ENCODE measurements around the gene MARCO.
"Not testable (repeated sequence)": the region's sequence is repeated elsewhere in the genome, so short reads cannot be mapped to it uniquely, and the experiment has no call there.

The MARCO gene

GRCh38 chr2:118975133-118975532 lies 33.1 kb downstream of the MARCO start:
- no peak for DNase-seq

GRCh38 chr2:118978064-118978463 lies 36.1 kb downstream of the MARCO start:
- DNase-seq, result no peak

GRCh38 chr2:118979152-118979861 lies 37.3 kb downstream of the MARCO start:
- no peak for DNase-seq

DNA sequence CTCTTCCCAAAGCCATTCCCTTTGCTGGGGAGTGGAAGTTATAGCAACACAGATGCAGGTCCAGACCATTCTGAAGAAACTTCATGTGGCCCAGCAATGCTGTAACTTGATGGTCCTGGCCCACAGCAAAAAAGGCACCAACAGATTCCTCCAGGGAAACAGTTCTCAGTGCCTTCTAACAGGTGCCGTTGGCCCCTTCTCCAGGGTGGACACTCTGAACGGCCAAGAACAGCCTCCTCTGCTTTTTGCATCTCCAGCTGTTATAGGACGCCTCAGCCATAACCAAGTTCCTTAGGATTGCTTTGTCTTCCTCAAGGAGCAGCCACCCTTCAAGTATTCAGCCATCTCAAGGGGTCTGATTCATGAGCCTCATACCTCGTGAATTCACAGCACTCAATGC lies 38.0 kb downstream of the MARCO start:
- DNase-seq, result no peak

DNA sequence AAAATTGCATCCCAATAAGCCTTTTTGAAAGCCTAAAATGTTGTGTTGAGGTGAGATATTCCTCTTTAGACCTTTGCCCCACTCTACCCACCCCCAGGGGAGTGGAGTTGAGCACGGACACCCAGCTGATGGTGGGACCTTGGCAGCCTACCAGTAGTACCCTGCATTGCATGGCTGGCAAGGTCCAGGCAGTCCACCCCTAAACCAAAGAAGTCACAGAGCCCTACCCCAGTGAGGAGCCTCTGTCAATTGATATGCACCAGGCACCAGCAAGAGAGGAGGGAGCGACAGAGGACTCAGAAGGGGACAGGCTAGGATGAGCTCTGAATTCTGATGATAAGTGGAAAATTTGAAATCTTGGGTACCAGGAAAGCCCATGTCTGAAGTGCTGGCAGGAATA lies 38.6 kb downstream of the MARCO start:
- no peak for DNase-seq

- DNase-seq, result no peak
These were observed 39.6 kb downstream of the MARCO start for GRCh38 chr2:118981632-118982031.

DNA sequence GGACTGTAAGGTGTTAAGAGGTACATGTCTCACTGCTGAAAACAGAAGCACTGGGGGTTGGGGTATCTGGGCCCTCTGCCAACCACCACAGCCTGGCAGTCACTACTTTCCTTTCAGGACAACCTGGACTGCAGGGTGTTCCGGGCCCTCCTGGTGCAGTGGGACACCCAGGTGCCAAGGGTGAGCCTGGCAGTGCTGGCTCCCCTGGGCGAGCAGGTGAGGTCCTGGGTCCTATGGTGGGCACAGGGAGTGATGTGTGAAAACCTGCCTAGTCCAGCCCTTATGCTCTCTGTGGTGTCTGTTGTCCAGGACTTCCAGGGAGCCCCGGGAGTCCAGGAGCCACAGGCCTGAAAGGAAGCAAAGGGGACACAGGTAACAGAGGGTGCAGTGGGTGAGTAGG lies 40.0 kb downstream of the MARCO start:
- DNase-seq, result no peak

DNA sequence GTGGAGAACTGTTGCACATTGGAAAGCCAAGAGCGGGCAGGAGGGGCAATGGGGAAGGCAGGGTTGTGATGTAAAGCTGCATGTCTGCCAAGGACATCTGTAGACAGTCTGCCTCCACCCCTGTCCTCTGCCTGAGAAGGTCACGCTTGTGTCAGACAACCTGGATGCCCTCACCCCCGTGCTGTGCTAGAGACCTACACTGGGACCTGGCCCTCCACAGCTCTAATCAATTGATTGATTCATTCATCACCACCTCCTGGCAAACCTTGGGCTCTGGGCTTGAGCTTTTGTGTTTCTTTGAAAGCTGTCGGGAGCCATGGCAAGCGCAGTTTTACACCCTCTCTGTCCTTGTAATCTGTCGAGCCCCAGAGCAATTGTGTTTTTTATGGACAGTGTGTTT lies 41.1 kb downstream of the MARCO start:
- DNase-seq, result no peak

GRCh38 chr2:118983915-118984314 lies 41.9 kb downstream of the MARCO start:
- no peak for DNase-seq

- DNase-seq, result no peak
These were observed 44.7 kb downstream of the MARCO start for GRCh38 chr2:118986738-118987137.

DNA sequence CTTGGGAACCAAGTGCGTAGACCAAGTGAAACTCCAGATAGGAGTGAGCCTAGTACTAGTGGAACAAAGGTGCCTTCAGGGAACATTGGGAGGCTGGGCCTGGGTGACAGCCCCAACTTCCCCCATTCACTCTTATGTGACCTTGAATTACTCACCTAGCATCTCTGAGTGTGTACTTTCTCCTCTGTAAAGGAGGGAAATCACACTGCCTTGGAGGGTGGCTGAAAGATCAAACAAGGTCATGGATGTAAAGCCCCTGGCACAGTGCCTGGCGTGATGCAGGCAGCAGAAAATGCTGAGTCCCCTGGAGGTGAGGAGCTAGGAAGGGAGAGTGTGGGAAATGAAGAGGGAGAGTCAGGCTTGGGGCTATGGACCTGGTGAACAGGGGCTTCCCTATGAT lies 45.9 kb downstream of the MARCO start:
- DNase-seq, result no peak

- no peak for DNase-seq
These were observed 46.7 kb downstream of the MARCO start for GRCh38 chr2:118988706-118989105.

DNA sequence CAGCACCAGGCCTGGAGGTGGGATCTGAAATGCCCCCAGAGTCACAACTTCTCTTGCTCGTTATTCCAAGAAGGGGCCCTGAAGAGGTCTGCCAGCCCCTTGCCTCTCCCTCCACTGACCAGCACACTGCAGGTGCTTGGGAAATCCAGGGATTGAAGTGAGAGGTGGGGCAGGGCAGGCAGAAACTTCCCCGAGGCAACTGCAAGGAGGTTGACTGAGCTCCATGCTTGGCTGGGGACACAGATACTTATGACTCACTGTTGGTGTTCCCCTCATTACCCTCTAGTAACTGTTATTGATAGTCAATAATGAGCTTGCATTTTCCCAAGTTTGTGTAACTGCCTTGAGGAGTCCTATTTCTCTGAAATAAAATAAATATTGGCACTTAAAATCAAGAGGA lies 47.5 kb downstream of the MARCO start:
- no peak for DNase-seq

DNA sequence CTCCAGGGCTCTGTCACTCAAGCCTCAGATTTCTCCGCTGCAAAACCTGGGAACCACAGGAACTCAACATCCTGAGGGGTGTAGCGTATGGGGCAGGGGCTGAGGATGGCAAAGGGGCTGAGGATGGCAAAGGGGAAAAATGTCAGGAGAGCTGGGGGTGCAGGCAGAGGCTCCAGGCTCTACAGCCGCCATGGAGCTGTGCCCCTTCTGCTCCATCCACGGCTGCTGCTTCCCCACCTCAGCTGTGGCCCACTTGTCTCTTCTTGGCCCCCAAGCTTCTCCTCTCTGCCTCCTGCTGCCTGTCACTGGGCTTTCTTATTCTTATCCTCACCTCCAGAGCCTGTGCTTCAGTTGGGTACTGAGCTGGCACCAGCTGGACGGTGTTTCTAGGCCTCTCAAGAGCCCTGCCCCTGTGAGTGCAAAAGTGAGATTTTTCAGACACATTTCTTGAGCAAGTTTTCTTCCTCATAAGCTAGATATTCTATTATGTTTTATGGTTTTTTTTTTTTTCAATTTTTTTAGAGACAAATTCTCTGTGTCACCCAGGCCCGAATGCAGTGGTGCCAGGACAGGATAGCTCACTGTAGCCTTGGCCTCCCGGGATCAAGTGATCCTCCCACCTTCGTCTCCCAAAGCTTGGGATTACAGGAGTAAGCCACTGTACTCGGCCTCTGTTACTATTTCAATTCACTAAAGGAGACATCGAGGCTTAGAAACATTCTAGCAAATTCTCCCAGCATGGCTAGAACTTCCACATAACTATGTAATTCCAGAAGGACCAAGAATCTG lies 49.0 kb downstream of the MARCO start:
- DNase-seq, result no peak

- DNase-seq, result no peak
These were observed 49.6 kb downstream of the MARCO start for GRCh38 chr2:118991554-118991953.

- DNase-seq, result no peak
These were observed 50.9 kb downstream of the MARCO start for GRCh38 chr2:118992740-118993391.

DNA sequence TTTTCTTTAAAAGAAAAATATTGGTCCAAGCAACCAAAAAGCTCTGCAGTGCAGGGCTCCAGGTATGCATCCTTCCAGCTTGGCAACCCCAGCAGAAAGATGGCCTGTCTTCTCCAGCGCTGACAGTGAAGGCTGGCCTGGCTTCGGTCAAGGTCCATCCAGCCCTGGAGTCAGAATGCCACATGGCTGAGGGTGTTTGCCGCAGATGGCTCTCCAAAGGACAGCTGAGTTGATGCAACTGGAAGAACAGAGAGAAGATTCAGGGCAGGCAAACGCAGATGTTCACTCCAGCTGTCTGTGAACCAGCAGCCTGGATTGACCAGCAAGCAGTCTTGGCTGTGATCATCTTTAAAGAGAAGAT lies 51.4 kb downstream of the MARCO start:
- no peak for DNase-seq

DNA sequence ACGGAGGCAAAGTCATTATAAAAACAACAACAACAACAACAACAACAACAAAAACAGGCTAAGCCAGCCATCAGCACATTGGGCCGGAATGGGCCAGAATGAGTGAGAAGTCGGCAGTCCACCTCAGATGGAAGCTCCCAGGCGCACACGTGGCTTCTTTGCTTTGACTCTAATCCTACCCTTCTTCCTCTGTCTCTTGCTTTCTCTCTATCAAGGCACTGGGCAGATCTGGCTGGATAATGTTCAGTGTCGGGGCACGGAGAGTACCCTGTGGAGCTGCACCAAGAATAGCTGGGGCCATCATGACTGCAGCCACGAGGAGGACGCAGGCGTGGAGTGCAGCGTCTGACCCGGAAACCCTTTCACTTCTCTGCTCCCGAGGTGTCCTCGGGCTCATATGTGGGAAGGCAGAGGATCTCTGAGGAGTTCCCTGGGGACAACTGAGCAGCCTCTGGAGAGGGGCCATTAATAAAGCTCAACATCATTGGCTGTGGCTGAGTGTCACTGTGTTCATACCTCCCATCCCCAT lies 52.2 kb downstream of the MARCO start:
- no peak for DNase-seq

DNA sequence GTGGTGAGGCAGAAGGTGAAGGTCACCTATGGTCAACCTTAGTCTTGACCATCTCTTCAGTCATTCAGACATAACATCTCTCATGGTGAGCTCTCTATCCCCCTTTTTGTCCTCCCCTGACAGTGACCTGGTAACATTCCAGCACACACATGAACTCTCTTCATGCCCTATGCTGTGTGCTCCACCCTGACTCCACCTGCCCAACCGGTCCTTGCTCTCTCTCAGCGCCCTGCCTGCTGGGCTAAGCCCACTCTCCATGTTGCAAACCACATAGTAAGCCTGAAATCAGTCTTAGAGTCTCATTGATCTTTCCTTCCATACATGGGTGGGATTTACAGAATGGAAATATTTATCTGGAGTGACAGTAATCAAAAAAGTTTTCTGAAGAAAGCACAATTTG lies 52.8 kb downstream of the MARCO start:
- no peak for DNase-seq

GRCh38 chr2:119003856-119004255 lies 61.9 kb downstream of the MARCO start:
- DNase-seq, result not testable (repeated sequence)

DNA sequence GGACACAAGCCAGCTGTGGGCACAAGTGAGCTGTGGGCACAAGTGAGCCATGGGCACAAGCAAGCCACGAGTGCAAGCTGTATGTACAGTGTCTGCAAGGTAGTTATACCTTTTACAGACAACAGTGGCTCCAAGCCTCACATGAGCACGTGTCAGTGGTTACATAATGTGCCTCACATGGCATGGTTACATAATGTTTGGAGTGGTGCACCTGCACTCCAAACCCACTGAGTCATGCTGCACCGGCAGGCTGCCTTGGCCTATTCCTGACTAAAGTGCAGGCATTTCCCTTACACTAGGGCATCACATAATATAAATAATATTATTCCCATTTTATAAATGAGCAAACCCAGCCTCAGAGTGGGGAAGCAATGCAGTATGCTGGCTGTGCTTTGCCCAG lies 62.6 kb downstream of the MARCO start:
- no peak for DNase-seq

DNA sequence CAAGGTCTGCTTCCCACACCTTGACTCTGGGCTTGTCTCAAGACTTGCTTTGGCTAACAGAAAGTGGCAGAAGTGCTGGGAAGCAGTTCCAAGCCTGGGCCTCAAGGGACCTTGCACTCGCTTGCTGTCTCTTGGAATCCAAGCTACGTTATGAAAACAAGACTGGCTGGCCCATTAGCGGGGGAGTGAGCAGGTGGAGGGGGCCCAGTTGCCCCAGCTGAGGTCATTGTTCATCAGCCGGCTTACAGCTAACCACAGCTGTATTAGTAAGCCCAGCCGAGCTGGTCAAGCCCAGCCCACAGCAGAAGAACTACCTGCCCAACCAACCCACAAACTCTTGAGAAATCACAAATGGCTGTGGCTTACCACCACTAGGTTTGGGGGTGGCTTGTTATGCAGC lies 63.1 kb downstream of the MARCO start:
- DNase-seq, result no peak

DNA sequence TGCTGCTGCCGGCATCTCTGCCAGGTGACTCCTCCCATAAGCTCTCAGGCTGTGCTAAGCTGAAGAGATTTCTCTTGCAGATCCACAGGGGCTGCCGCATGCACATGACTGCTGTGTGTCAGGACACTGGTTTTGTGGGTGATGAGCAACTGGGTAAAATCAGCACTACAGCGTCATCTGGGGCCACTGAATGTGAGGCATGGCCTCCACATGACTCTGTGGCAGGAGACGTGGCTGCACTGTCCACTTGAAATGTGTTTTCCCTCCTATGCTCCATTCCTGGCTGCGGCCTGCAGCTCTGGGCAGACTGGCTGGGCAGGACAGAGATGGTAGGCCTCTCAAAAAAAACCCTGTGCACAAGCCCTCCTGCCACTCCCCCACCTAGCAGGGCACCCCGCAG lies 63.6 kb downstream of the MARCO start:
- no peak for DNase-seq

- DNase-seq, result no peak
These were observed 64.4 kb downstream of the MARCO start for GRCh38 chr2:119006441-119006840.

All from NCI-H510A (cell line).